HEK293T (cell line): ENCODE measurements around the gene TMEM178B.

Experiments used
- CTCF ChIA-PET: fragments of 350-600 bp; formaldehyde crosslinking; extraction: SDS; loops from one replicate; lab custom pipeline; 2021; ENCODE audit warnings: antibody characterized with exemption, inconsistent platforms; lab: Yijun Ruan, JAX
- POLR2A ChIA-PET: fragments of 350-600 bp; formaldehyde crosslinking; extraction: SDS; loops from one replicate; lab custom pipeline; 2020; ENCODE audit warnings: antibody characterized with exemption, inconsistent platforms; lab: Yijun Ruan, JAX
- DNase-seq: peaks from one replicate; pipeline ENCODE4 v3.0.0; 2012; ENCODE audit warnings: mixed read lengths; ENCODE audit errors: extremely low spot score
- ARNT ChIP-seq: fragments of 450-650 bp; IDR thresholded peaks from 2 replicates; pipeline ENCODE4 v1.6.1; 2017; ENCODE audit warnings: mild to moderate bottlenecking
- BHLHE40 ChIP-seq: fragments of 450-650 bp; IDR thresholded peaks from 2 replicates; pipeline ENCODE4 v1.6.1; 2016; ENCODE audit warnings: mild to moderate bottlenecking, moderate library complexity, borderline replicate concordance
- CTBP1 ChIP-seq: fragments of 450-650 bp; IDR thresholded peaks from 2 replicates; pipeline ENCODE4 v1.6.1; 2016; ENCODE audit warnings: borderline replicate concordance
- ELF4 ChIP-seq: fragments of 450-650 bp; IDR thresholded peaks from 2 replicates; pipeline ENCODE4 v1.6.1; 2017; ENCODE audit warnings: antibody characterized with exemption
- FOXA1 ChIP-seq: fragments of 450-650 bp; IDR thresholded peaks from 2 replicates; pipeline ENCODE4 v1.6.1; 2016; ENCODE audit warnings: mild to moderate bottlenecking
- FOXK2 ChIP-seq: fragments of 450-650 bp; IDR thresholded peaks from 2 replicates; pipeline ENCODE4 v1.6.1; 2016; ENCODE audit warnings: mild to moderate bottlenecking
- FOXM1 ChIP-seq: fragments of 450-650 bp; IDR thresholded peaks from 2 replicates; pipeline ENCODE4 v1.6.1; 2017; ENCODE audit warnings: mild to moderate bottlenecking, borderline replicate concordance
- HDGF ChIP-seq: fragments of 450-650 bp; IDR thresholded peaks from 2 replicates; pipeline ENCODE4 v1.6.1; 2017; ENCODE audit warnings: antibody characterized with exemption, borderline replicate concordance
- L3MBTL2 ChIP-seq: fragments of 450-650 bp; conservative IDR thresholded peaks from 2 replicates; pipeline ENCODE4 v1.6.1; 2016; ENCODE audit warnings: mild to moderate bottlenecking
- LEF1 ChIP-seq: fragments of 450-650 bp; IDR thresholded peaks from 2 replicates; pipeline ENCODE4 v1.6.1; 2017; ENCODE audit warnings: mild to moderate bottlenecking, borderline replicate concordance
- NFRKB ChIP-seq: fragments of 450-650 bp; IDR thresholded peaks from 2 replicates; pipeline ENCODE4 v1.6.1; 2016; ENCODE audit warnings: mild to moderate bottlenecking, moderate library complexity
- PKNOX1 ChIP-seq: fragments of 450-650 bp; IDR thresholded peaks from 2 replicates; pipeline ENCODE4 v1.6.1; 2016
- SP1 ChIP-seq: fragments of 450-650 bp; IDR thresholded peaks from 2 replicates; pipeline ENCODE4 v1.6.1; 2017
- SUZ12 ChIP-seq: fragments of 450-650 bp; IDR thresholded peaks from 2 replicates; pipeline ENCODE4 v1.6.1; 2016; ENCODE audit warnings: mild to moderate bottlenecking
- TARDBP ChIP-seq: fragments of 450-650 bp; IDR thresholded peaks from 2 replicates; pipeline ENCODE4 v1.6.1; 2016
- ZNF384 ChIP-seq: fragments of 450-650 bp; IDR thresholded peaks from 2 replicates; pipeline ENCODE4 v1.6.1; 2016

Gene TMEM178B

GRCh38 chr7:141156407-141156806 lies 82.5 kb downstream of the TMEM178B start:
- ChIA-PET CTCF (no interaction called here), POLR2A (interaction anchor here (1.2 kb wide), 1 partner anchor 11 kb away, joined by 4 read pairs; no protein-coding TSS in a partner anchor)
- DNase-seq, result no peak
- TF ChIP-seq SP1, result no peak
- no peak for TF ChIP-seq CTBP1
- TF ChIP-seq TARDBP, result no peak
- TF ChIP-seq HDGF, result no peak
- TF ChIP-seq FOXA1, result no peak
- TF ChIP-seq NFRKB, result no peak
- no peak for TF ChIP-seq ARNT
- TF ChIP-seq L3MBTL2, result no peak
- TF ChIP-seq SUZ12, result no peak

- CTCF ChIA-PET, result no interaction called here
- no peak for TF ChIP-seq BHLHE40
- TF ChIP-seq HDGF, result no peak
- no peak for TF ChIP-seq L3MBTL2
- TF ChIP-seq ARNT, result no peak
- TF ChIP-seq ELF4, result no peak
- no peak for TF ChIP-seq TARDBP
- TF ChIP-seq SUZ12, result no peak
- no peak for TF ChIP-seq LEF1
- TF ChIP-seq NFRKB, result no peak
- no peak for TF ChIP-seq ZNF384
- TF ChIP-seq SP1, result no peak
- TF ChIP-seq CTBP1, result no peak
- TF ChIP-seq PKNOX1, result no peak
- TF ChIP-seq FOXA1, result no peak
- TF ChIP-seq FOXM1, result no peak
- POLR2A ChIA-PET, result no interaction called here
- DNase-seq, result no peak
Measured at GRCh38 chr7:141157138-141157765, 83.4 kb downstream of the TMEM178B start.

- DNase-seq, result no peak
- ChIA-PET CTCF (no interaction called here), POLR2A (interaction anchor here (1.0 kb wide), 1 partner anchor 8 kb away, joined by 3 read pairs; no protein-coding TSS in a partner anchor)
- TF ChIP-seq SP1, result no peak
Measured at GRCh38 chr7:141158561-141158960, 84.7 kb downstream of the TMEM178B start.

GRCh38 chr7:141160246-141160860 lies 86.5 kb downstream of the TMEM178B start:
- CTCF ChIA-PET, result no interaction called here
- POLR2A ChIA-PET, result no interaction called here

GRCh38 chr7:141161550-141162535 lies 88.0 kb downstream of the TMEM178B start:
- ChIA-PET POLR2A (no interaction called here), CTCF (no interaction called here)
- no peak for DNase-seq
- TF ChIP-seq CTBP1 (no peak), PKNOX1 (no peak), TARDBP (no peak), SP1 (no peak), ZNF384 (no peak)

More at GRCh38 chr7:141160246-141160860, 86.5 kb downstream of the TMEM178B start:
- no peak for TF ChIP-seq NFRKB
- no peak for TF ChIP-seq HDGF
- no peak for TF ChIP-seq PKNOX1
- no peak for TF ChIP-seq CTBP1
- TF ChIP-seq LEF1, result no peak
- TF ChIP-seq FOXM1, result no peak
- TF ChIP-seq BHLHE40, result no peak
- TF ChIP-seq ZNF384, result no peak
- TF ChIP-seq L3MBTL2, result no peak
- TF ChIP-seq ARNT, result no peak
- no peak for TF ChIP-seq TARDBP
- TF ChIP-seq SUZ12, result no peak
- no peak for TF ChIP-seq FOXK2
- TF ChIP-seq FOXA1, result no peak
- TF ChIP-seq ELF4, result no peak
- TF ChIP-seq SP1, result no peak
- no peak for DNase-seq

GRCh38 chr7:141165521-141165920 lies 91.7 kb downstream of the TMEM178B start:
- CTCF ChIA-PET, result no interaction called here

More at GRCh38 chr7:141165521-141165920, 91.7 kb downstream of the TMEM178B start:
- TF ChIP-seq PKNOX1, result no peak
- no peak for TF ChIP-seq ZNF384
- POLR2A ChIA-PET, result no interaction called here
- no peak for DNase-seq
